Mucosa of stomach (tissue), 1 donor: Measurements from ENCODE around the gene CDC42.

Experiments
- H3K27me3 ChIP-seq: one replicate; pipeline ENCODE4 v1.7.0; 2013; ENCODE audit warnings: mild to moderate bottlenecking, low read length; ENCODE audit not compliant: control insufficient read depth, insufficient read depth
- H3K36me3 ChIP-seq: one replicate; pipeline ENCODE4 v1.7.0; 2013; ENCODE audit warnings: low read length; ENCODE audit not compliant: control insufficient read depth, insufficient read depth
- H3K4me1 ChIP-seq: one replicate; pipeline ENCODE4 v1.7.0; 2013; ENCODE audit warnings: mild to moderate bottlenecking, low read length; ENCODE audit not compliant: control insufficient read depth, insufficient read depth
- H3K4me3 ChIP-seq: one replicate; pipeline ENCODE4 v1.7.0; 2013; ENCODE audit warnings: low read length
- H3K9ac ChIP-seq: one replicate; pipeline ENCODE4 v1.7.0; 2013; ENCODE audit warnings: mild to moderate bottlenecking, low read length, moderate library complexity
- H3K9me3 ChIP-seq: one replicate; pipeline ENCODE4 v1.7.0; 2013; ENCODE audit warnings: mild to moderate bottlenecking, low read length, moderate library complexity; ENCODE audit not compliant: control insufficient read depth
- donor health status: Pancreatic carcinoma.

The CDC42 gene

GRCh38 chr1:22128392-22128791 is 75.9 kb downstream of the CDC42 start:
- peaks cover 5% of the 10 kb centered on the region for H3K4me1 ChIP-seq
- no peaks in the 10 kb centered on the region for H3K9me3 ChIP-seq
- H3K4me3 ChIP-seq = no peak overlapping the region
- peaks cover 4% of the 10 kb centered on the region for H3K27me3 ChIP-seq
- no peaks in the 10 kb centered on the region for H3K36me3 ChIP-seq
- H3K9ac ChIP-seq = no peak overlapping the region

GRCh38 chr1:22129501-22130117 is 77.1 kb downstream of the CDC42 start:
- no peak overlapping the region for H3K9ac ChIP-seq
- peaks cover 4% of the 10 kb centered on the region for H3K27me3 ChIP-seq

GRCh38 chr1:22131062-22131461 is 78.6 kb downstream of the CDC42 start:
- H3K4me1 ChIP-seq = peaks cover 5% of the 10 kb centered on the region

More at GRCh38 chr1:22129501-22130117, 77.1 kb downstream of the CDC42 start:
- no peak overlapping the region for H3K4me3 ChIP-seq
- no peaks in the 10 kb centered on the region for H3K36me3 ChIP-seq
- H3K9me3 ChIP-seq = no peaks in the 10 kb centered on the region
- H3K4me1 ChIP-seq = peaks cover 5% of the 10 kb centered on the region

GRCh38 chr1:22131875-22132486 is 79.5 kb downstream of the CDC42 start:
- Histone ChIP-seq H3K9me3 (no peaks in the 10 kb centered on the region), H3K4me3 (no peak overlapping the region)

More at GRCh38 chr1:22131062-22131461, 78.6 kb downstream of the CDC42 start:
- no peak overlapping the region for H3K4me3 ChIP-seq
- H3K36me3 ChIP-seq = no peaks in the 10 kb centered on the region
- no peak overlapping the region for H3K9ac ChIP-seq
- peaks cover 4% of the 10 kb centered on the region for H3K27me3 ChIP-seq
- no peaks in the 10 kb centered on the region for H3K9me3 ChIP-seq

GRCh38 chr1:22132517-22133235 is 80.2 kb downstream of the CDC42 start:
- Histone ChIP-seq H3K4me3 (no peak overlapping the region), H3K27me3 (peaks cover 4% of the 10 kb centered on the region), H3K9me3 (no peaks in the 10 kb centered on the region), H3K9ac (no peak overlapping the region), H3K36me3 (no peaks in the 10 kb centered on the region), H3K4me1 (peaks cover 5% of the 10 kb centered on the region)

More at GRCh38 chr1:22131875-22132486, 79.5 kb downstream of the CDC42 start:
- H3K27me3 ChIP-seq = peaks cover 4% of the 10 kb centered on the region
- no peaks in the 10 kb centered on the region for H3K36me3 ChIP-seq
- no peak overlapping the region for H3K9ac ChIP-seq
- H3K4me1 ChIP-seq = peaks cover 5% of the 10 kb centered on the region

GRCh38 chr1:22133247-22133930 is 80.9 kb downstream of the CDC42 start:
- Histone ChIP-seq H3K9ac (no peak overlapping the region), H3K9me3 (no peaks in the 10 kb centered on the region), H3K27me3 (peaks cover 4% of the 10 kb centered on the region), H3K36me3 (no peaks in the 10 kb centered on the region), H3K4me3 (no peak overlapping the region), H3K4me1 (peaks cover 5% of the 10 kb centered on the region)

GRCh38 chr1:22133931-22134324 is 81.4 kb downstream of the CDC42 start:
- no peaks in the 10 kb centered on the region for H3K36me3 ChIP-seq
- H3K4me3 ChIP-seq = no peak overlapping the region
- peaks cover 6% of the 10 kb centered on the region for H3K4me1 ChIP-seq
- H3K27me3 ChIP-seq = peaks cover 4% of the 10 kb centered on the region
- H3K9ac ChIP-seq = no peak overlapping the region
- H3K9me3 ChIP-seq = no peaks in the 10 kb centered on the region

GRCh38 chr1:22137004-22137720 is 84.7 kb downstream of the CDC42 start:
- Histone ChIP-seq H3K4me1 (peaks cover 6% of the 10 kb centered on the region), H3K36me3 (no peaks in the 10 kb centered on the region), H3K9ac (no peak overlapping the region), H3K9me3 (no peaks in the 10 kb centered on the region), H3K4me3 (no peak overlapping the region), H3K27me3 (peaks cover 22% of the 10 kb centered on the region)

- no peak overlapping the region for H3K9ac ChIP-seq
- no peaks in the 10 kb centered on the region for H3K9me3 ChIP-seq
- H3K27me3 ChIP-seq = peaks cover 25% of the 10 kb centered on the region
- H3K4me1 ChIP-seq = peaks cover 9% of the 10 kb centered on the region
- H3K36me3 ChIP-seq = no peaks in the 10 kb centered on the region
- no peak overlapping the region for H3K4me3 ChIP-seq
Measured at GRCh38 chr1:22139066-22139594, 86.6 kb downstream of the CDC42 start.

- H3K36me3 ChIP-seq = no peaks in the 10 kb centered on the region
- no peaks in the 10 kb centered on the region for H3K9me3 ChIP-seq
- no peak overlapping the region for H3K4me3 ChIP-seq
- peaks cover 32% of the 10 kb centered on the region for H3K27me3 ChIP-seq
- no peak overlapping the region for H3K9ac ChIP-seq
- peaks cover 12% of the 10 kb centered on the region for H3K4me1 ChIP-seq
Measured at GRCh38 chr1:22139817-22140216, 87.3 kb downstream of the CDC42 start.
